Fibroblast of skin of left biceps (primary cell): ENCODE results near the gene ETS1.

ENCODE experiments used
- DNase-seq, 2 experiments: peaks; one replicate each; pipeline ENCODE4 v3.0.0-alpha.2; 2013; ENCODE audit warnings: low read depth in 2 of 2

Gene ETS1

DNA sequence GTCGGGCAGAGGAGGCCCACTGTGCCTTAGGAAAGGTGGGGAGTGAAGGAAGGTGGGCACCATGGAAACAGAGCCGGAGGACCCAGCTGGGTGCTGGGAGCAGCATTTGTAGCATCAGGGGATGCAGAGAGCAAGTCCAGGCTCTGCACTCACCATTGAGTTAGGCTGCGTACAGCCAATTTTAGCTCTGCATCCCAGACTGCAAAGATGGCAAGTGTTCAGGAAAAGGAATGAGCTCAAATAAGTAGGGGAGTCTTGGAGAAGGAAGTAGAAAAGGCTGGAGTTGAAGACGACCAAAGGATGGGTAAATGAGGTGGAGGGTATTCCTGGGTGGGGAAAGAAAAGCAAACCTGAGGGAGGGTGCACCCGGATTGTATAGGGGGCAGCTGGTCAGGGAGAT lies 31.6 kb upstream of the ETS1 start:
- DNase-seq: no peak

- no peak for DNase-seq
These were observed 31.2 kb upstream of the ETS1 start for GRCh38 chr11:128618603-128619002.

GRCh38 chr11:128616161-128616560 lies 28.8 kb upstream of the ETS1 start:
- DNase-seq: no peak

- no peak for DNase-seq
These were observed 28.3 kb upstream of the ETS1 start for GRCh38 chr11:128615612-128616011.

DNA sequence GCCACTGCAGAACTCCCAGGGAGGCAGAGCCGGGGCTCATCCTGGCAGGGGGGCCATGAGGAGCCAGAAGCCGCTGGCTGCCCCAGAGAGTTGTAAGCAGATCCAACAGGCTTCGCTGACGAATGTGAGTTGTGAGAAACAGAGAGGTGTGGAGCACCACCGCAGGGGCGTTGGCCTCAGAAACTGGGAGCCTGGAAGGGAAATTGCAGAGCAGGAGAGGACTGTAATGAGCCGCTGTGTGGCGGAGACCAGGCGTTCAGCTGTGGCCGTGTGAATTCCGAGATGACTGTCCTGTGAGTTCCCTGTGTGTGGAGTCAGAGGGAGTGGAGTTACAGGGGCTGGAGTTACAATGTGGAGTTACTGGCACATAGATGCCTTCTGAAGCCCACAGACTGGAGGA lies 27.7 kb upstream of the ETS1 start:
- DNase-seq: no peak

- DNase-seq: no peak
These were observed 26.7 kb upstream of the ETS1 start for GRCh38 chr11:128614026-128614425.

- DNase-seq: no peak
These were observed 26.1 kb upstream of the ETS1 start for GRCh38 chr11:128613300-128613995.

DNA sequence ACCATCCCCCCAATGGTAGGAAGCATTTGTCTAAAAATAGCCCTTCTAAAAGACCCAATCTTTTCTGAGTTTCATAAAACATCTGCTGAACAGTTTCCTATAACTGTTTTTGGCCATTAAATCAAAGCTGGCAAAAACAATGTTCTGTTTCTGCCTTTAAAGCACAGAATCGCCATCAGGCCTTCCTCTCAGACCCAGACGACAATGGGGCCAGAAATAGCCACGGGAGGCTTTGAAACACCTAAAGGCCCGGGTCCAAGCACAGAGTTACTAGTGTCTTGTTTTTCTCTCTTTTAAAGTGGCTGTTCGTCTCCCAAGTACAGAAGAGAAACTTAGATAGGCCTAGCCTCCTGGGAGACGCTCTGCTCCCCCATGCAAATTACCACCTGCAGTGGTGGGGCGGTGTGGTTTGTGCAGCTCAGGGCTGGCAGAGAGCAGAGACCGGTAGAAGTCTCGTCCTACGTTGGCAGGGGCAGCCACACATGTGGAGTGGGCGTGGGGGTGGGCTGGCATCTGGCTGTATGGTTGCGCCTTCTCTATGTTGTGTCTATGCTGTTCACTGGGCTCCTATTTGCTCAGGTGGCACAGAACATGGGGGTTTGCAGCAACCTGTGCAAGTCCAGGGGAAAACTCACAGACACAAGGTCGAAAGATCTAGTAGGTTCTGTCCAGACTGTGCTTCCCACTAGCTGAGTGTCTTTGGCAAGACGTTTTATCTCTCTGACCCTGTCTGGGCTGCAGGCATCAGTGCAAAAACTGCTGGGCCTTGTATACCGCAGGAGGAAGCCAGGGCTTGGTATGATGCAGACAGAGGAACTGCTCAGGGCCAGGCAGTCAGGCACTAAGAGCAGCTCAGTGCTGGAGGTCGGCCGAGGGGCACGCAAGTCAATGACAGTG lies 23.6 kb upstream of the ETS1 start:
- no peak for DNase-seq

- no peak for DNase-seq
These were observed 22.4 kb upstream of the ETS1 start for GRCh38 chr11:128609785-128610184.

- DNase-seq: no peak
These were observed 21.5 kb upstream of the ETS1 start for GRCh38 chr11:128608746-128609407.

GRCh38 chr11:128607819-128608218 lies 20.5 kb upstream of the ETS1 start:
- DNase-seq: no peak

- no peak for DNase-seq
These were observed 17.4 kb upstream of the ETS1 start for GRCh38 chr11:128604723-128605122.

DNA sequence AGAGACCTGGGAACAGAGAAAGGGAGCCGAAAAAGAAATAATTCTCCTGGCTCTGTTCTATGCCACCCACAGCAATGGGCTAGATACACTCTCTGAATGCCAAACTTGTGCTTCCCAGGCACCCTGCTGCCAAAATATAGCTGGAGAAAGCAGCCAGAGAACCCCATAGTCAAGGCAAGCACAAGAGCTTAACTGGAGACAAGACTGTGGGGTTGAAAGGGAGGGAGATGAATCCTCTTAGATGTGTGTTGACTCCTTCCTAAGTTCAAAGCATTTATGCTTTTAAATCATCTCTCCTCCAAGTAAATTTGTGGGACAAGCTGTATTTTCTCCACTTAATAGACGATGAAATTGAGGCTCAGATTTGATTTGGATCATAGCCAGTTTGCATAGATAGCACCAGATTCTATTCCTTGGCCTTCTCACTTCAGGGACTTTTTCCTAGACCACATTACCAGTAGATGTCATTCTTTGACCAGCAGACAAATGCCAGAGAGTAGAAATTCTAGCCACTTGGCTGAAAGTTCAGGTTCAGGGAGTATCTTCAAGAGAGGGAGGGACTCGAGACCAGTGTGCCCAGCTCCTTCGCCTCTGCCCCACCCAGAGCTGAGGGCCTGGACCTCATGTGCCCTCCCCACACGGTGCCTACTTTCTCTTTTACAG lies 16.5 kb upstream of the ETS1 start:
- DNase-seq: no peak

DNA sequence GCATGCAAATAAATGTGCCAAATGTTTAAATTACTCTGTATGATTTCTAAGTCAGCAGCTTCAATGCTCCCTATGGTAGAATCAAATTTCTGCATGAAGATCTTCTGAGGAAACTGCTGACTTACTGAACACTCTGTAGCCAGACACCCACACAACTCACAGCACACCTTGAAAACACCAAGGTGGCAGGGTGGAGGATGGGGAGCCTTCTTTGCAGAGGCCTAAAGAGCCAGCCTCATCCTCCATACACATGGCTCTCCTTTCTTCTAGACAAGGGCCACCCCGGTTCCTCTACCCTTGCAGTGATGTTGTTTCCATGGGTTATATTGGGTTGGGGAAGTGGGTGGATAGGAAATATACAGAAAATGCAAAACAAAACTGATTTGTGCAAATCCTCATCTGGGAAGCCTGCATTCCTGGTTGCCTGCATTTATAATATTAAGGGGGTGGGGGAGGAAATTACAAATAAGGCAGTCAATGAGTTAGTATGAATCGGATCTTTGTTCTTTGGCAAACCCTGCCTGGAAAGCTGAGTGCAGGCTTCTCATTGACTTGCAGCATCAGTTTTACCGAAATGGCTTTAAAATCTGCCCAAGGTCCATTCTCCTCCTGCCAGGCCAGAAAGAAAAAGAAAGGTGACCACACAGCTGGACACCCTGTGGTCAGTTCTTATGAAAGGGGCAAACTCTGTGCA lies 15.8 kb upstream of the ETS1 start:
- DNase-seq: no peak

- DNase-seq: no peak
These were observed 12.4 kb upstream of the ETS1 start for GRCh38 chr11:128599729-128600128.

- DNase-seq: no peak
These were observed 11.3 kb upstream of the ETS1 start for GRCh38 chr11:128598506-128599150.

DNA sequence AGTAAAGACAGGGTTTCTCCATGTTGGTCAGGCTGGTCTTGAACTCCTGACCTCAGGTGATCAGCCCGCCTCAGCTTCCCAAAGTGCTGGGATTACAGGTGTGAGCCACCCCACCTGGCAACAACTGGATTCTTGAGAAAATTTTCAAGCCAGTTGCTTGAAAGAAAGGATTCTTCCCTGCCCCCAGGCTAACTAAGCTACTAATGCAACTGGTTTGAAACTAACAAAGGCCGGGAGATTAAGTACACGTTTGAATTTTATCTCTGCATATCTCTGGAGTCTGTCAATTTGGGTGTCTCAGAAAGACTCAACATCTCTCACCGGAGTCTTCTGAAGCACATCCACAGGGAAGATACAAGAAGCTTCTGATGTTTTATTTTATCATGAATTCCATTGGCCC lies 10.7 kb upstream of the ETS1 start:
- DNase-seq: no peak

DNA sequence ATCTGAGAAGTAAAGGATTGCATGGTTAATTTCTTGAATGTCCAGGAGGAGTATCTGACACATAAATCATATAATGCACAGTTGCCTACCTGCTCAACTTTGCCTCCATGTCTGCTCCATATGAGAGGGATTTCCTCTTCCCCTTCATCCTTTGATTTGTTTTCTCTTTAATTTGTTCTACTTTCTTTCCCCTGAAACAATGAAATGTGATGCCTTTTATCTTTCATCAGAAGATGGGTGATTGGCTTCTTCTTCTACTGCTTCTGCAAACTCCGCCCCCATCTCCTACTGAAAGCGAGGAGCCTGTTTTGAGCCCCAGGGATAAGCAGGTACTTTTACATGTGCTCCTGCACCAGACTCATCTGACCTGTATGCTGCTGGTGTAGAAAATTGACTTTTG lies 9.9 kb upstream of the ETS1 start:
- no peak for DNase-seq

DNA sequence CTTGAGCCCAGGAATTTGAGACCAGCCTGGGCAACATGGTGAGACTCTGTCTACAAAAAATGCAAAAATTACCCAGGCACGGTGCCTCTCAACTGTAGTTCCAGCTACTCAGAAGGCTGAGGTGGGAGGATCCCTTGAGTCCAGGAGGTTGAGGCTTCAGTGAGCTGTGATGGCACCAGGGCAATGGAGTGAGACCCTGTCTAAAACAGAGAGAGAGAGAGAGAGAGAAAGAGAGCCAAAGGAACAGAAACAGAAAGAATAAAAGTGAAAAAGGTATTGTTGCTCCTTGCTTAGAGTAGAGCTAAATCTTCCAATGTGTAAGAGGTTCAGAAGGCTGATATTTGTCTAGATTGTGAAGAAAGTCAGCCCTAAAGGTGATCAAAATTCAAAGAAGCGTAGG lies 8.9 kb upstream of the ETS1 start:
- no peak for DNase-seq

DNA sequence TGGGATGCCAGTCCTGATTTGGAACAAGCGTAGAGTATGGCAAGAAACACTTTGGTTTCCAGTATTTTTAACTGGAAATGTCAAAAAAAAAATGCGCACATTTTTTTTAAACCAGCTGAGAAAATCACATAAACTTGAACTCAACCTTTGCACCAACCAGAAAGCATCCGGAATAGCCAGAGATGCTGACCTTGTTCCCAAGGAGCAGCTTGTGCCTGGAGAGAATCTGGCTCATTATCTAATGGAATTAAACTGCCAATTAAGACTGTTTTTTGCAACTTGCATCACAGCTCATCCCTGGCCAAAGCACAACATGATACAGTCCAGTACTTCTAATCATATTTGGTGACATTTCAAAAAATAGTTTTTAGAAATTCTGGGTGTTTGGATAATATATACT lies 8.4 kb upstream of the ETS1 start:
- no peak for DNase-seq

GRCh38 chr11:128595221-128595620 lies 7.9 kb upstream of the ETS1 start:
- DNase-seq: peak; percentile 65 to 69
